Effector CD4-positive, alpha-beta T cell (primary cell): ENCODE measurements around the gene OTUD3.

Experiments used
- DNase-seq: peaks from one replicate; pipeline ENCODE4 v3.0.0-alpha.2; 2020

Gene OTUD3

DNA sequence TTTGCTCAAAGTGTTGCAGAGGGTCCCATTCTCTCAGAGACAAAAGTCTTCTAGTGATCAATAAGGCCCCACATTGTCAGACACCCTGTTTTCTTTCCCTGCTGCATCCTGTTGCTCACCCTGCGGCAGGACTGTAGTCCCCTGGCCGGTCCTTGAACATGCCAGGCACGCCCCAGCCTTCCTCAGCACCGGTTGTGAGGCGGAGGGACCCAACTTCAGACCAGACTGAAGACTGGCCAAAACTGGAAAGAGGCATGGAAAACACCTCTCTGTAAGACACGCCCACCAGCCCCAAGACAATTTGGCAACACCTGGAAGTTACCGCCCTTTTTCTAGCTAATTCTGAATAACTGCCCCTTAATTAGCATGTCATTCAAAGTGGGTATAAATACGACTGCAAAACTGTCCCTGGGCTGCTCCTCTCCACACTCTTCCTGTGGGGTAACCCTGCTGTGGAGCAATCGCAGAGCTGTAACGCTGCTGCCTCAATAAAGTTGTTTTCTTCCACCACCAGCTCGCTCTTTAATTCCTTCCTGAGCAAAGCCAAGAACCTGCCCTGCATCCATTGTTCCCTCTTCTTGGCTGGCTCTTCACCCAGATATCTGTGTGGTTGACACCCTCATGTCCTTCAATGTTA lies 73.5 kb downstream of the OTUD3 start:
- no peak for DNase-seq

DNA sequence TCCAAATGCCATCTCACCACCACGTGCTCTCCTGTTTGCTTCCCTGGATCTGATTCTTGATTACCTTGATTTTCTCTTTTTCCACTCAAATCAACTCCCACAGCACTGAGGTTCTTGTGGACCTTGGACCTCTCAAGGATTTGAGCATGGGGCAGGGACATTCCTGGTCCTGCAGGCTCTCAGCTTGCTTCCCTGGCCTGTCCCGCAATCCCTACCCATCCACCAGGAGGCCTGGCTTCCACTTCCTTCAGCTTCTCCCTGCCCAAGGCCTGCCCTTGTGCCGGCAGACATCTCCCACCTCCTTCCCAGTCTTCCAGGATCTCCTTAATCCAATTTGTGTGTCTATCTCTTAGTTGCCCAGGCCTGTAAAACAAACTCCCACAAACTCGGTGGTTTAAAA lies 75.6 kb downstream of the OTUD3 start:
- no peak for DNase-seq

DNA sequence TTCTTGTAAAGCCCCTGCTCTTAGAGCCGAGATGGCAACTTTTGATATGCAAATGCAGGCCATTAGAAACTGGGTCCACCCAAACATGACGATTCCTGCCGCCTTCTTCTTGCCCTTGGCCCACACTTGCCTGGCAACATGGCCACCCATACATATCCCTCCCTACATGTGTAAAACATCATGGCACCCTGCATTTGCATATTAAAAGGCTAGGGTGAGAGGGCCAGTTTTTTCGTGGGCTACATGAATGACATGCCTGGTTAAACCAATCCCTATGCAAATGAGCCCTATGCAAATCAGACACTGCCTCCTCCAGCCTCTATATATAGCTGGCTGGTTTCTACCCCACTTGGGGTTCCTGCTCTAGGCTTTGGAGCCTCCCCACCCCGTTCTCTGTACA lies 78.4 kb downstream of the OTUD3 start:
- DNase-seq, result no peak
